DND-41 (cell line): Measurements from ENCODE around the gene MYG1.

Experiments used
- ATAC-seq: fragments of 200-7000 bp; cut with Tn5 transposase; 3 replicates; pipeline ENCODE4 v1.9.1; 2021; ENCODE audit warnings: low read depth; ENCODE audit not compliant: insufficient read depth
- DNase-seq: peaks from one replicate; pipeline ENCODE4 v3.0.0-alpha.2; 2020
- H2AFZ ChIP-seq: 2 replicates; pipeline ENCODE4 v1.6.0; 2012; ENCODE audit warnings: low read depth, low read length
- H3K27ac ChIP-seq: 2 replicates; pipeline ENCODE4 v1.5.1; 2012; ENCODE audit warnings: low read length, inconsistent platforms
- H3K27me3 ChIP-seq: fragments of 200-600 bp; sonication (generic); 2 replicates; pipeline ENCODE4 v1.6.0; 2012; ENCODE audit warnings: low read length, mild to moderate bottlenecking, inconsistent platforms; ENCODE audit not compliant: insufficient read depth, poor library complexity
- H3K36me3 ChIP-seq: 2 replicates; pipeline ENCODE4 v1.5.1; 2012; ENCODE audit warnings: low read length, inconsistent platforms; ENCODE audit not compliant: insufficient read depth
- H3K4me1 ChIP-seq: 2 replicates; pipeline ENCODE4 v1.5.1; 2012; ENCODE audit warnings: mild to moderate bottlenecking, low read length; ENCODE audit not compliant: insufficient read depth
- H3K4me2 ChIP-seq: 2 replicates; pipeline ENCODE4 v1.6.0; 2012; ENCODE audit warnings: mild to moderate bottlenecking, moderate library complexity, low read length, inconsistent platforms; ENCODE audit not compliant: insufficient read depth
- H3K4me3 ChIP-seq, 2 experiments: fragments of 200-600 bp in 1 of 2; shearing (Covaris generic) in 1 of 2; 2 replicates each; pipeline ENCODE4 v1.5.1; 2012 to 2016; ENCODE audit warnings: inconsistent platforms in 2 of 2, low read length in 2 of 2, mild to moderate bottlenecking in 2 of 2, low read depth in 1 of 2, moderate library complexity in 1 of 2
- H3K79me2 ChIP-seq: 2 replicates; pipeline ENCODE4 v1.6.0; 2012; ENCODE audit warnings: low read length, inconsistent platforms; ENCODE audit not compliant: insufficient read depth
- H3K9ac ChIP-seq: 2 replicates; pipeline ENCODE4 v1.6.0; 2012; ENCODE audit warnings: low read depth, mild to moderate bottlenecking, inconsistent platforms, low read length, moderate library complexity
- H3K9me3 ChIP-seq: 2 replicates; pipeline ENCODE4 v1.5.1; 2012; ENCODE audit warnings: low read length, moderate library complexity, mild to moderate bottlenecking, inconsistent platforms; ENCODE audit not compliant: insufficient read depth, severe bottlenecking
- H4K20me1 ChIP-seq: 2 replicates; pipeline ENCODE4 v1.6.0; 2012; ENCODE audit warnings: low read length; ENCODE audit not compliant: insufficient read depth
- EZH2 ChIP-seq: IDR thresholded peaks from 3 replicates; pipeline ENCODE4 v1.6.1; 2012; ENCODE audit warnings: borderline replicate concordance, low read depth, mild to moderate bottlenecking, moderate library complexity, low read length, inconsistent platforms; ENCODE audit not compliant: severe bottlenecking
- TF ChIP-seq, protein P1 (sequence below): IDR thresholded peaks from 2 replicates; pipeline ENCODE4 v1.5.1; 2012; ENCODE audit warnings: borderline replicate concordance, low read length, moderate library complexity, mild to moderate bottlenecking; ENCODE audit not compliant: poor library complexity, severe bottlenecking; ENCODE audit errors: extremely low read depth

Gene MYG1

DNA sequence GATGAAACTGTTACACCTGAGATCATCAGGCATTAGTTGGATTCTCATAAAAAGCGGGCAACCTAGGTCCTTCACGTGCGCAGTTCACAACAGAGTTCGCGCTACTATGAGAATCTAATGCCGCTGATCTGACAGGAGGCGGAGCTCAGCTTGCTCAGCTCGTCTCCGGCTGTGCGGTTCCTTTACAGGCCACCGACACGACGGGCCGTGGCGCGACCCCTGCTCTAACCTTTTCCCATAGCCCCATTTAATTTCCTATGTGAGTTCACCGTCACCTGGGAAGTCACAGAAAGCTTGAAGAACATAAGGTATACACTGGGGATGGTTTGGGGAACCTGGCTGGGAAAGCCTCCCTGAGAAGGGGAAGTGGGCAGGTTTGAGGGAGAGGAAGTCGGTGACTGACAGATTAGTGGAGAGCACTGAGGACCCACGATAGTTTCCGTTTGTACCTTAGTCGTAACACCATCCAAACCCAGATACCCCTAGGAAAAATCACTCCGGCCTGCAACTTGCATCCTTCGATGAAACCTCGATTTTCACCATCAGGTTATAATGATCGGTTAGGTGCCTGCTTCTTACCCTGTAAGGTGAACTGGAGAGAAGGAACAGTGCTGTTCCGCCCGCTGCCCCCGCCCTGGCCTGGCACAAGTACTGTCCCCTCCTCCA is 24.8 kb downstream of the MYG1 start:
- DNase-seq (peak; percentile 70), ATAC-seq (peak; percentile 52)
- H3K4me1 ChIP-seq = peaks cover 45% of the 10 kb centered on the region
- H3K4me3 ChIP-seq = peak overlapping the region; percentile 63 to 67; a peak in 3 of 4 replicates
- H3K9ac ChIP-seq = peak overlapping the region; percentile 96
- H3K9me3 ChIP-seq = no peaks in the 10 kb centered on the region
- H3K36me3 ChIP-seq = peaks cover 9% of the 10 kb centered on the region
- H4K20me1 ChIP-seq = no peaks in the 10 kb centered on the region
- H3K27me3 ChIP-seq = no peaks in the 10 kb centered on the region
- H3K4me2 ChIP-seq = peak overlapping the region; percentile 80
- TF ChIP-seq, protein P1, sequence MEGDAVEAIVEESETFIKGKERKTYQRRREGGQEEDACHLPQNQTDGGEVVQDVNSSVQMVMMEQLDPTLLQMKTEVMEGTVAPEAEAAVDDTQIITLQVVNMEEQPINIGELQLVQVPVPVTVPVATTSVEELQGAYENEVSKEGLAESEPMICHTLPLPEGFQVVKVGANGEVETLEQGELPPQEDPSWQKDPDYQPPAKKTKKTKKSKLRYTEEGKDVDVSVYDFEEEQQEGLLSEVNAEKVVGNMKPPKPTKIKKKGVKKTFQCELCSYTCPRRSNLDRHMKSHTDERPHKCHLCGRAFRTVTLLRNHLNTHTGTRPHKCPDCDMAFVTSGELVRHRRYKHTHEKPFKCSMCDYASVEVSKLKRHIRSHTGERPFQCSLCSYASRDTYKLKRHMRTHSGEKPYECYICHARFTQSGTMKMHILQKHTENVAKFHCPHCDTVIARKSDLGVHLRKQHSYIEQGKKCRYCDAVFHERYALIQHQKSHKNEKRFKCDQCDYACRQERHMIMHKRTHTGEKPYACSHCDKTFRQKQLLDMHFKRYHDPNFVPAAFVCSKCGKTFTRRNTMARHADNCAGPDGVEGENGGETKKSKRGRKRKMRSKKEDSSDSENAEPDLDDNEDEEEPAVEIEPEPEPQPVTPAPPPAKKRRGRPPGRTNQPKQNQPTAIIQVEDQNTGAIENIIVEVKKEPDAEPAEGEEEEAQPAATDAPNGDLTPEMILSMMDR = no peak
- H2AFZ ChIP-seq = peak overlapping the region; percentile 93
- peak overlapping the region; percentile 83 for H3K27ac ChIP-seq
- H3K79me2 ChIP-seq = peaks cover 14% of the 10 kb centered on the region

DNA sequence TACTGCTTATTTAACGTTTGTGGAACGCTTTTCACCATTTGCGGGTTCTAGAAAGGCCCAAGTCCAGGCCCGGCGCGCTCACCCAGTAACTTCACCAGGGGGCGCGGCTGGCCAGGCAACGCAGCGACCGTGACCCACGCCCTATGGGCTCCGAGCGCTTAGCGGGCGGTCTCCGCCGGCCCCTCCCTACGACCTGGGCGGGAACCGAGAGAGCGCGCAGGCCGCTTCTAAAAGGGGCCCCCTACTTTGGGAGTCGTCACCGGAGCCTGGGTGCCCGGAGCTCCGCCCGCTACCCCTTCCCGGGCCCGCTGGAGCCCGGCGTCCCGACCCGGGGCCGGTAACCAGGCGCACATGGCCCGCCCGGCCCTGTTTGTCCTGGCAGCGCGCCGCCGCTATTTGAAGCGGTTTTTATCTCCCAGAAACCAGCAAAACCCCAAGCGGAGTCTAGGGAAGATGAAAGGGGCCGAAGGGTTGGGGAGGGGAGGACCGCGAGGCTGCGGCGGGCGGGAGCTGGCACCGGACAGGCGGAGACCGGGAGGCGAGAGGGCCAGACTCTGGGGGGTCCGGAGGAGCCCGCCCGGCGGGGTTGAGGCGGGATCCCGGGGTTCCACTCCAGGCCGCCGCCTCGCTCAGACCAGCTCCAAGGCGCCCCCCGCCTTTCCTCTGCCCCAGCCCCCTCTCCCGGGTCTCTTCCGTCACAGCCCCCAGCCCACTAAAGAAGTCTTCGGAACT is 25.4 kb downstream of the MYG1 start:
- peak overlapping the region; percentile 80 for H3K4me2 ChIP-seq
- peak overlapping the region; percentile 96 for H3K9ac ChIP-seq
- H3K4me3 ChIP-seq = peak overlapping the region; percentile 63 to 67
- peak overlapping the region; percentile 93 for H2AFZ ChIP-seq
- ATAC-seq (peak; percentile 66), DNase-seq (peak; percentile 87)
- H3K36me3 ChIP-seq = peaks cover 5% of the 10 kb centered on the region
- H3K27me3 ChIP-seq = no peaks in the 10 kb centered on the region
- H3K9me3 ChIP-seq = no peaks in the 10 kb centered on the region
- peaks cover 13% of the 10 kb centered on the region for H3K79me2 ChIP-seq
- H3K27ac ChIP-seq = peak overlapping the region; percentile 83
- peaks cover 44% of the 10 kb centered on the region for H3K4me1 ChIP-seq
- TF ChIP-seq, protein P1 = peak; percentile 80
- no peak for TF ChIP-seq EZH2
- H4K20me1 ChIP-seq = no peaks in the 10 kb centered on the region

DNA sequence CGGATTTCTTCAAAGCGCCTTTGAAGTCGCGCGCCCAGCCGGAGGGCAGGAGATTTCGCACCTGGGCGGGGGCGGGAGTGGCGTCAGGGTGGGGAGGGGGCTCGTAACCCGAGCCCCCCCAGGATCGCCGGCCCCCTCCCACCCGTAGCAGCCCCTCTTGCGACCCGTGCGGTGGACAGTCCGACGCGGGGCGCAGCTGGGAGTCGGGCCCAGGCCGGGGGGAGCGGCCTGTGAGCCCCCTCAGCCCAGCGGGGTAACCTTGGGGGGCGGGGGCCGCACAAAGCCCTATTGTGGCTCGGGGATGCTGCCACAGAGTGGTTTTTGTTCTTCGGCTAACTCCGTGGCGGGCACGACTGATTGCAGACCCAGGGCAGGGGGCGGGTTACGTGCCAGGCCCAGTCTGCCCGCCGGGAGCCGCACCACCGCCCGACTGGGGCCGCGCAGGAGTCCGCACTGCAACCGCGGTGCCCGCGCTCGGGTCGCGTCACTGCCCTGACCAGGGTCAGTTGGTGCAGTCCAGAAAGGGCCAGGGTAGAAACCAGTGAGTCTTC is 26.1 kb downstream of the MYG1 start:
- Histone ChIP-seq H3K27me3 (no peaks in the 10 kb centered on the region), H4K20me1 (no peaks in the 10 kb centered on the region), H2AFZ (peak overlapping the region; percentile 93), H3K4me2 (peak overlapping the region; percentile 80), H3K36me3 (no peaks in the 10 kb centered on the region; the same call in 1 of the 2 replicates), H3K9ac (peak overlapping the region; percentile 96), H3K27ac (peak overlapping the region; percentile 83; the same call in 1 of the 2 replicates), H3K9me3 (no peaks in the 10 kb centered on the region), H3K79me2 (peaks cover 6% of the 10 kb centered on the region), H3K4me1 (peaks cover 38% of the 10 kb centered on the region), H3K4me3 (peak overlapping the region; percentile 63 to 67)
- ATAC-seq (no peak), DNase-seq (peak; percentile 19)
- TF ChIP-seq EZH2 = no peak
- TF ChIP-seq, protein P1 = no peak
